Measurements from ENCODE around the gene CBX8. TPM values are rescaled to one million over a fixed set of nuclear protein-coding genes. Genes with fewer than 3 reads are reported as not detected.
"Not testable (repeated sequence)": the region's sequence is repeated elsewhere in the genome, so short reads cannot be mapped to it uniquely, and the experiment has no call there.

CBX8 gene
- total RNA-seq, 4 donors from 2014 or later, result 2.3 to 4.7 (median 2.6) TPM

- Histone ChIP-seq H3K27me3 (peaks cover 4 to 95% (median 15%) of the 10 kb centered on the region in 4 donors), H3K4me1 (peaks cover 6 to 32% (median 17%) of the 10 kb centered on the region in 3 donors), H3K36me3 (no peaks in the 10 kb centered on the region), H3K4me3 (peak overlapping the region; percentile 26 to 76 (median 64)), H3K27ac (peak overlapping the region; percentile 52 to 82 (median 68)), H3K9me3 (no peaks in the 10 kb centered on the region)
- no peak for DNase-seq
- TF ChIP-seq POLR2A (IDR thresholded peaks at IDR 0.05), result no peak
- no peak for TF ChIP-seq CTCF (IDR thresholded peaks at IDR 0.05)
- WGBS, 2 donors, result 10 to 19% methylated on average over 14 to 21 of the region's 51 CpGs
- intact Hi-C loops (cut with DNase I), result no loop called here
Measured at GRCh38 chr17:79777120-79777893, 19.6 kb downstream of the CBX8 start.

- Histone ChIP-seq H3K4me1 (peaks cover 6 to 32% (median 17%) of the 10 kb centered on the region in 3 donors), H3K27ac (peak overlapping the region in 2 of 4 donors; percentile 71 to 82), H3K27me3 (peaks cover 4 to 95% (median 15%) of the 10 kb centered on the region in 4 donors), H3K9me3 (no peaks in the 10 kb centered on the region), H3K36me3 (no peaks in the 10 kb centered on the region), H3K4me3 (peak overlapping the region in 1 of 4 donors; percentile 71)
- 50 to 59% methylated on average over 11 of the region's 11 CpGs for whole genome bisulfite sequencing, 2 donors
- TF ChIP-seq POLR2A (IDR thresholded peaks at IDR 0.05) (no peak), CTCF (IDR thresholded peaks at IDR 0.05) (peak in 1 of 6 experiments; percentile 4)
- DNase-seq, result no peak
- intact Hi-C loops (cut with DNase I), result no loop called here
Measured at GRCh38 chr17:79776376-79777119, 20.3 kb downstream of the CBX8 start.

GRCh38 chr17:79775632-79776031, 21.2 kb downstream of the CBX8 start:
- no peak overlapping the region for H3K27ac ChIP-seq
- H3K4me1 ChIP-seq, result peaks cover 6 to 32% (median 17%) of the 10 kb centered on the region in 3 donors
- WGBS, 2 donors, result 71% methylated on average over 6 of the region's 6 CpGs
- no peak for DNase-seq
- TF ChIP-seq CTCF (IDR thresholded peaks at IDR 0.05) (no peak), POLR2A (IDR thresholded peaks at IDR 0.05) (no peak)
- H3K9me3 ChIP-seq, result no peaks in the 10 kb centered on the region
- no peak overlapping the region for H3K4me3 ChIP-seq
- intact Hi-C loops (cut with DNase I), result no loop called here
- H3K27me3 ChIP-seq, result peaks cover 4 to 93% (median 15%) of the 10 kb centered on the region in 4 donors
- no peaks in the 10 kb centered on the region for H3K36me3 ChIP-seq

GRCh38 chr17:79774561-79774975, 22.3 kb downstream of the CBX8 start:
- H3K9me3 ChIP-seq, result no peaks in the 10 kb centered on the region
- DNase-seq, result no peak
- H3K4me1 ChIP-seq, result peaks cover 6 to 36% (median 17%) of the 10 kb centered on the region in 3 donors
- H3K36me3 ChIP-seq, result no peaks in the 10 kb centered on the region
- intact Hi-C loops (cut with DNase I), result no loop called here
- H3K27ac ChIP-seq, result no peak overlapping the region
- WGBS, 2 donors, result 82 to 85% methylated on average over 2 to 8 of the region's 8 CpGs
- H3K27me3 ChIP-seq, result peaks cover 4 to 94% (median 15%) of the 10 kb centered on the region in 4 donors
- TF ChIP-seq CTCF (IDR thresholded peaks at IDR 0.05), result no peak
- no peak for TF ChIP-seq POLR2A (IDR thresholded peaks at IDR 0.05)
- H3K4me3 ChIP-seq, result no peak overlapping the region

GRCh38 chr17:79772726-79773125, 24.2 kb downstream of the CBX8 start:
- H3K27ac ChIP-seq; DNase-seq; H3K4me3 ChIP-seq; H3K9me3 ChIP-seq; intact Hi-C loops (cut with DNase I); H3K36me3 ChIP-seq: not testable (repeated sequence)
- WGBS, 2 donors, result 63 to 71% methylated on average over 7 to 9 of the region's 9 CpGs
- Histone ChIP-seq H3K27me3 (peaks cover 0 to 97% (median 11%) of the 10 kb centered on the region in 4 donors), H3K4me1 (peaks cover 6 to 20% (median 7%) of the 10 kb centered on the region in 3 donors)
